ENCODE measurements around the gene OBI1.

DNA sequence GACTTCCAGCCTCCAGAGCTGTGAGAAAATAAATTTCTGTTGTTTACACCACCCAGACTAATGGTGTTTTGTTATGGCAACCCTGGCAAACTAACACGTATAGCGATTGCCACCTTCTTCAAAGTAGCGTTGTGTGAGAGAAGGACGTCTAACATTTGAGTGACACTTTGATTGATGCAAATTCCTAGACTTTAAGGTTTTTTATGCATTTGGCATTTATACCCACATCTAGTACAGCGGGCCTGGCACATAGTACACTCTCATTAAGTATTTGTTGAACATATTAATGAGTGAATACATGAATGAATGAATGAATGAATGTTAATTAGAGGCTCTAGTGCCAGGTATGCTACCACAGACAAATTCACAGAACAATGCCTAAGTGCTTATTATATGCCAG, 92.3 kb downstream of the OBI1 start:
- TF ChIP-seq, protein P1, sequence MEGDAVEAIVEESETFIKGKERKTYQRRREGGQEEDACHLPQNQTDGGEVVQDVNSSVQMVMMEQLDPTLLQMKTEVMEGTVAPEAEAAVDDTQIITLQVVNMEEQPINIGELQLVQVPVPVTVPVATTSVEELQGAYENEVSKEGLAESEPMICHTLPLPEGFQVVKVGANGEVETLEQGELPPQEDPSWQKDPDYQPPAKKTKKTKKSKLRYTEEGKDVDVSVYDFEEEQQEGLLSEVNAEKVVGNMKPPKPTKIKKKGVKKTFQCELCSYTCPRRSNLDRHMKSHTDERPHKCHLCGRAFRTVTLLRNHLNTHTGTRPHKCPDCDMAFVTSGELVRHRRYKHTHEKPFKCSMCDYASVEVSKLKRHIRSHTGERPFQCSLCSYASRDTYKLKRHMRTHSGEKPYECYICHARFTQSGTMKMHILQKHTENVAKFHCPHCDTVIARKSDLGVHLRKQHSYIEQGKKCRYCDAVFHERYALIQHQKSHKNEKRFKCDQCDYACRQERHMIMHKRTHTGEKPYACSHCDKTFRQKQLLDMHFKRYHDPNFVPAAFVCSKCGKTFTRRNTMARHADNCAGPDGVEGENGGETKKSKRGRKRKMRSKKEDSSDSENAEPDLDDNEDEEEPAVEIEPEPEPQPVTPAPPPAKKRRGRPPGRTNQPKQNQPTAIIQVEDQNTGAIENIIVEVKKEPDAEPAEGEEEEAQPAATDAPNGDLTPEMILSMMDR (IDR thresholded peaks at IDR 0.05): no peak
- TF ChIP-seq POLR2A (IDR thresholded peaks at IDR 0.05): no peak
